SK-N-SH (cell line): ENCODE data around the gene CKAP2. TPM values are rescaled to one million over a fixed set of nuclear protein-coding genes. Genes with fewer than 3 reads are reported as not detected.

Experiments
- CTCF ChIA-PET: fragments of 300-600, 350-600 bp; formaldehyde crosslinking; extraction: SDS; loops from one replicate; lab custom pipeline; 2021; lab: Yijun Ruan, JAX
- POLR2A ChIA-PET: fragments of 350-600 bp; sonication (Branson Sonifier 250); formaldehyde crosslinking; extraction: SDS; loops from one replicate; lab custom pipeline; 2020; ENCODE audit warnings: antibody characterized with exemption, inconsistent platforms; lab: Yijun Ruan, JAX
- DNase-seq: peaks from one replicate; pipeline ENCODE4 v3.0.0; 2012
- H2AFZ ChIP-seq: fragments of 200-600 bp; sonication (generic); 2 replicates; pipeline ENCODE4 v1.8.1; 2016; ENCODE audit warnings: antibody characterized with exemption, mild to moderate bottlenecking, low read depth
- H3F3A ChIP-seq: fragments of 200-600 bp; sonication (generic); replicated peaks from 2 replicates; pipeline ENCODE3; 2016; ENCODE audit warnings: antibody characterized with exemption, mild to moderate bottlenecking; ENCODE audit not compliant: insufficient read depth
- H3K27ac ChIP-seq, 2 experiments: fragments of 200-500 bp in 1 of 2; fragments of 200-600 bp in 1 of 2; sonication (Bioruptor generic) in 1 of 2; sonication (generic), shearing (Covaris generic) in 1 of 2; 2 replicates each; pipeline versions ENCODE4 v1.5.1 to v1.6.1; 2014 to 2016; ENCODE audit warnings: low read depth in 2 of 2, inconsistent platforms in 1 of 2, low read length in 1 of 2, mild to moderate bottlenecking in 1 of 2, mixed read lengths in 1 of 2
- H3K27me3 ChIP-seq: fragments of 200-600 bp; sonication (generic), shearing (Covaris generic); 2 replicates; pipeline ENCODE4 v1.6.1; 2016; ENCODE audit warnings: mixed run types; ENCODE audit not compliant: insufficient read depth
- H3K36me3 ChIP-seq, 2 experiments: fragments of 200-500 bp in 1 of 2; fragments of 200-600 bp in 1 of 2; sonication (Bioruptor generic) in 1 of 2; sonication (generic) in 1 of 2; replicated peaks in 1 of 2; 2 replicates each; pipeline versions ENCODE3 to v1.5.1; 2014 to 2016; ENCODE audit warnings: low read length in 1 of 2, mild to moderate bottlenecking in 1 of 2; ENCODE audit not compliant: insufficient read depth in 2 of 2, control insufficient read depth in 1 of 2
- H3K4me1 ChIP-seq, 2 experiments: fragments of 200-500 bp in 1 of 2; fragments of 200-600 bp in 1 of 2; sonication (Bioruptor generic) in 1 of 2; sonication (generic), shearing (Covaris generic) in 1 of 2; 2 replicates each; pipeline versions ENCODE4 v1.5.1 to v1.6.1; 2014 to 2016; ENCODE audit warnings: low read depth in 1 of 2, low read length in 1 of 2, mixed run types in 1 of 2; ENCODE audit not compliant: insufficient read depth in 2 of 2, control insufficient read depth in 1 of 2
- H3K4me2 ChIP-seq: fragments of 200-600 bp; sonication (generic), shearing (Covaris generic); 2 replicates; pipeline ENCODE4 v1.6.1; 2017; ENCODE audit warnings: mixed run types
- H3K4me3 ChIP-seq, 2 experiments: fragments of 200-500 bp in 1 of 2; fragments of 200-600 bp in 1 of 2; sonication (Bioruptor generic) in 1 of 2; sonication (generic), shearing (Covaris generic) in 1 of 2; 2 replicates each; pipeline versions ENCODE4 v1.5.1 to v1.8.1; 2014 to 2016; ENCODE audit warnings: low read depth in 2 of 2, inconsistent platforms in 1 of 2, low read length in 1 of 2, mild to moderate bottlenecking in 1 of 2, mixed read lengths in 1 of 2, moderate library complexity in 1 of 2
- H3K79me2 ChIP-seq: fragments of 200-600 bp; sonication (generic); 2 replicates; pipeline ENCODE4 v1.8.1; 2017; ENCODE audit warnings: mild to moderate bottlenecking; ENCODE audit not compliant: insufficient read depth
- H3K9ac ChIP-seq: fragments of 200-600 bp; sonication (generic); 2 replicates; pipeline ENCODE4 v1.6.1; 2017; ENCODE audit warnings: mixed run types
- H3K9me2 ChIP-seq: fragments of 200-600 bp; sonication (generic); 2 replicates; pipeline ENCODE4 v1.6.1; 2017; ENCODE audit warnings: mixed run types
- H3K9me3 ChIP-seq: fragments of 200-600 bp; sonication (generic); 2 replicates; pipeline ENCODE4 v1.6.1; 2017; ENCODE audit warnings: mixed run types, mild to moderate bottlenecking, moderate library complexity
- H4K20me1 ChIP-seq: fragments of 200-600 bp; sonication (generic); 2 replicates; pipeline ENCODE4 v1.6.1; 2017; ENCODE audit warnings: mild to moderate bottlenecking, mixed run types; ENCODE audit not compliant: insufficient read depth
- ELF1 ChIP-seq: IDR thresholded peaks from 2 replicates; pipeline ENCODE4 v1.4.0; 2012
- EP300 ChIP-seq, 2 experiments: IDR thresholded peaks; 2 replicates each; pipeline versions ENCODE4 v1.4.0 to v1.6.1; 2012; ENCODE audit warnings: borderline replicate concordance in 1 of 2, low read depth in 1 of 2, low read length in 1 of 2
- GATA2 ChIP-seq: sonication (generic); formaldehyde crosslinking; IDR thresholded peaks from 2 replicates; pipeline ENCODE4 v1.5.0; 2020; ENCODE audit warnings: mild to moderate bottlenecking, missing genetic modification reagents
- MEF2A ChIP-seq: IDR thresholded peaks from 2 replicates; pipeline ENCODE4 v1.4.0; 2012; ENCODE audit warnings: low read depth, borderline replicate concordance
- NFIC ChIP-seq: IDR thresholded peaks from 2 replicates; pipeline ENCODE4 v1.4.0; 2012; ENCODE audit warnings: borderline replicate concordance
- POLR2AphosphoS5 ChIP-seq: IDR thresholded peaks from 2 replicates; pipeline ENCODE4 v1.6.1; 2012; ENCODE audit warnings: low read depth, low read length
- RAD21 ChIP-seq: IDR thresholded peaks from 2 replicates; pipeline ENCODE4 v1.6.1; 2012; ENCODE audit warnings: mild to moderate bottlenecking, low read length
- REST ChIP-seq: IDR thresholded peaks from 2 replicates; pipeline ENCODE4 v1.6.1; 2012; ENCODE audit warnings: mild to moderate bottlenecking, low read depth, low read length, moderate library complexity
- TAF1 ChIP-seq: IDR thresholded peaks from 2 replicates; pipeline ENCODE4 v1.6.1; 2012; ENCODE audit warnings: low read depth, mild to moderate bottlenecking, low read length, moderate library complexity, borderline replicate concordance
- TCF12 ChIP-seq: IDR thresholded peaks from 2 replicates; pipeline ENCODE4 v1.4.0; 2012
- USF1 ChIP-seq: IDR thresholded peaks from 2 replicates; pipeline ENCODE4 v1.4.0; 2012; ENCODE audit warnings: low read depth, borderline replicate concordance
- YY1 ChIP-seq: IDR thresholded peaks from 2 replicates; pipeline ENCODE4 v1.4.0; 2012; ENCODE audit warnings: low read depth, mild to moderate bottlenecking
- WGBS: methylation state at CpG from one replicate; pipeline ENCODE4 v1.1.6; 2017; ENCODE audit warnings: low lambda C conversion rate; 5-methylcytosine and 5-hydroxymethylcytosine counted together
- polyA plus RNA-seq, 3 experiments: library from polyadenylated mRNA; depleted of rRNA; stranded (reverse); fragments of >200 nt; gene quantifications; 2 replicates each; pipeline ENCODE4 v1.2.3, GENCODE V29; 2012

Gene CKAP2
- polyA plus RNA-seq, 1 of the 3 experiments (the other 2 are of a cell fraction) = 7.1 TPM

DNA sequence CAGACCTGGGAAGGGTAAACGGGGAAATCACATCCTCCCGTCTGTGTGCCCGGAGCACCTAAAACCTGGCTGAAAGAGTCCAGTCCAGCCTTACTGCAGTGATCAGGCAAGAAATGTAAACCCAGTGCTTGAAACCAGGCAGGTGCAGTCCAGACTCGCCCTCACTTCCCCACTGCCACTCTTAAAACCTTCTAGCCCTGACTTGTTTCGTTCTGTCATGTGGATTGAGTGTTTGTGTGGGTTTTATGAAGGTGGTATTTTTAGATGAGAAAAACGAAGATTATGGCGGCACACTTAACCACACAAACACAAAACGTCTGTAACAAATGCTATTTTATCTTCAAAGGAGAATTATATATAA lies 839 bp upstream of the CKAP2 start:
- H3K9ac ChIP-seq = peak overlapping the region; percentile 66
- POLR2A ChIA-PET = no interaction called here

More for the DNA sequence above, 839 bp upstream of the CKAP2 start:
- peak; percentile 34 for DNase-seq
- Histone ChIP-seq H3K9me2 (no peaks in the 10 kb centered on the region), H3F3A (no peaks in the 10 kb centered on the region), H3K79me2 (peaks cover 46% of the 10 kb centered on the region), H2AFZ (peak overlapping the region; percentile 94), H3K27ac (peak overlapping the region; percentile 77 to 92), H3K4me3 (peak overlapping the region; percentile 82 to 86), H3K9me3 (no peaks in the 10 kb centered on the region), H3K4me2 (peak overlapping the region; percentile 80), H3K4me1 (peaks cover 8 to 11% of the 10 kb centered on the region in 2 experiments; a peak in 3 of 4 replicates), H3K27me3 (no peaks in the 10 kb centered on the region), H4K20me1 (no peaks in the 10 kb centered on the region), H3K36me3 (peaks cover 3 to 9% of the 10 kb centered on the region in 2 experiments)
- CTCF ChIA-PET = no interaction called here
- TF ChIP-seq REST (no peak), EP300 (IDR thresholded peaks at IDR 0.05; ENCODE audit: borderline replicate concordance in 1 of 2, low read depth in 1 of 2, low read length in 1 of 2) (no peak), NFIC (no peak), GATA2 (no peak), USF1 (no peak), RAD21 (no peak), YY1 (no peak), ELF1 (no peak), TCF12 (no peak), MEF2A (no peak), TAF1 (no peak), POLR2AphosphoS5 (no peak)
- 13% methylated on average over 8 of the region's 8 CpGs for WGBS
